Astrocyte of the spinal cord (primary cell): ENCODE data around the gene ACVR1B.

Source experiments
- DNase-seq: peaks from one replicate; pipeline ENCODE4 v3.0.0; 2011; ENCODE audit warnings: low read depth, low spot score
- H3K4me3 ChIP-seq: 2 replicates; pipeline ENCODE4 v1.5.1; 2011; ENCODE audit warnings: low read depth, mild to moderate bottlenecking, low read length, moderate library complexity
- in situ Hi-C: cut with HindIII; loops from 2 replicates; pipeline ENCODE4 v1.10.0; 2017; ENCODE audit warnings: low sequenced_read_pairs
- TF ChIP-seq, protein P1 (sequence below): IDR thresholded peaks from 2 replicates; pipeline ENCODE4 v1.5.1; 2012; ENCODE audit warnings: low read depth, mild to moderate bottlenecking, low read length, inconsistent platforms

Gene ACVR1B

DNA sequence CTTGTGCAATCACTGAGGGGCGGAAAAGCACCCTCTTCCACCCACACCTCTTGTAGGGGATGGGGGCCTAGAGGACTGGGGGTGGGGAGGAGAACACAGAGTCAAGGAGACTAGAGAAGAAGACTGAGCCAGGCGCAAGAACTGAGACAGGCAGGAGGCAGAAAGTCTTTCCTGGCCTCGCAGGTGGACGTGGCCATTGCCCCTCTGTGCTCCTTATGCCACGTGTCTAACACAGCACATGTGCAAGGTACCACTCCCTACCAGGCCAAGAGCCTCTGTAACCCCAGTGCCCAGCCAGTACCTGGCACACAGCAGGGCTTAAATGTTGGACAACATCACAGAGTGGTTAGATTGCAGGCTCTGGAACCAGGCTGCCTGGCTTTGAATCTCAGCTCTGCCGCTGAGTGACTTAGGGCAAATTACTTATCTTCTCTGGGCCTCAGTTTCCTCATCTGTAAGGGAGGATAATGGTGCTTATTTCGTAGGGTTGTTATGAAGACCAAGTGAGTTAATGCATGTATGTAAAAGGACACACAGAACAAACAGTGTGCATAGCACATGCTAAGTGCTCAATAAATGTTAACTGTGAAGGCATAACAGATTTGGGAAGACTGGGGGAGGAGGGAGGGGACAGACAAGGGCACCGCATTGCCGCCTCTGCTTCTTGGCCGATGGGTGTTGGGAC, 53.9 kb downstream of the ACVR1B start:
- DNase-seq: no peak
- H3K4me3 ChIP-seq: no peak overlapping the region
- in situ Hi-C loops: no loop called here
- TF ChIP-seq, protein P1, sequence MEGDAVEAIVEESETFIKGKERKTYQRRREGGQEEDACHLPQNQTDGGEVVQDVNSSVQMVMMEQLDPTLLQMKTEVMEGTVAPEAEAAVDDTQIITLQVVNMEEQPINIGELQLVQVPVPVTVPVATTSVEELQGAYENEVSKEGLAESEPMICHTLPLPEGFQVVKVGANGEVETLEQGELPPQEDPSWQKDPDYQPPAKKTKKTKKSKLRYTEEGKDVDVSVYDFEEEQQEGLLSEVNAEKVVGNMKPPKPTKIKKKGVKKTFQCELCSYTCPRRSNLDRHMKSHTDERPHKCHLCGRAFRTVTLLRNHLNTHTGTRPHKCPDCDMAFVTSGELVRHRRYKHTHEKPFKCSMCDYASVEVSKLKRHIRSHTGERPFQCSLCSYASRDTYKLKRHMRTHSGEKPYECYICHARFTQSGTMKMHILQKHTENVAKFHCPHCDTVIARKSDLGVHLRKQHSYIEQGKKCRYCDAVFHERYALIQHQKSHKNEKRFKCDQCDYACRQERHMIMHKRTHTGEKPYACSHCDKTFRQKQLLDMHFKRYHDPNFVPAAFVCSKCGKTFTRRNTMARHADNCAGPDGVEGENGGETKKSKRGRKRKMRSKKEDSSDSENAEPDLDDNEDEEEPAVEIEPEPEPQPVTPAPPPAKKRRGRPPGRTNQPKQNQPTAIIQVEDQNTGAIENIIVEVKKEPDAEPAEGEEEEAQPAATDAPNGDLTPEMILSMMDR: no peak

DNA sequence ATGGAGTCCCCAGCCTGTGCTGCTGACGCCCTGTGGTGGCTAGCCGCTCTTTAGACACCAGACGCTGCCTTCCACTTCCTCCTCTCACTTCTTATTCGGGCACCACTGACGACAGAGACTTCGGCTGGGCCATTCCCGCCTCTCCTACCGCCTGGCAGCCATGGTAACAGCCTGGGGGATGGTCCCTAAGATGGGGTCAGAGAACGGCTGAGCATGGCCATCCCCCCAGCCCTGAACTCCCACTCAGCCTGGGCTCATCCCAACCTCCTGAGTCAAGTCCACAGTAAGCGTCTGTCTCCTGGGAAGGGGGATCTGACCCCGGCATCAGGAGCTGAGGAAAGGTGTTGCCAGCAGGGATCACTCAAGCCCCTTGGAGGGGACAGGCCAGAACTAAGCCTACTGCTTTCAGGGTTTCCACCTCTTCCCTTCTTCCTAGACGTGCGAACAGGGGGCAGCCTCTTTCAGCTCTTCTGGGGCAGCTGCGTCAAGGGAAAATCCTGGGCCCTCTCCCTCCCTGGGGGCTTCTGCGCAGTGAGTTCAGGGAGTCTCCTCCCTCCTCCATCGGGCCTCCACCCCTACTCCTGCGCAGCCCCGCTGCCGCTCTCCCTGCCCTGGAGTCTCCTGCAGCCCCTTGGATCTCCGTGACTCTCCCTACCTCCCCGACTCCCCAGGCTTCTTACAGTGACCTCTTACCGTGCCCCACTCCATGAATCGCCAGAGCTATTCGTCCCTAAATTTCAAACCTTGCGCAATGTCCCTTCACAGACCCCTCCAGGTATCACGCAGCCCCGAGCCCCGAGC, 54.6 kb downstream of the ACVR1B start:
- in situ Hi-C loops: no loop called here
- H3K4me3 ChIP-seq: no peak overlapping the region
- DNase-seq: no peak
- TF ChIP-seq, protein P1: no peak

DNA sequence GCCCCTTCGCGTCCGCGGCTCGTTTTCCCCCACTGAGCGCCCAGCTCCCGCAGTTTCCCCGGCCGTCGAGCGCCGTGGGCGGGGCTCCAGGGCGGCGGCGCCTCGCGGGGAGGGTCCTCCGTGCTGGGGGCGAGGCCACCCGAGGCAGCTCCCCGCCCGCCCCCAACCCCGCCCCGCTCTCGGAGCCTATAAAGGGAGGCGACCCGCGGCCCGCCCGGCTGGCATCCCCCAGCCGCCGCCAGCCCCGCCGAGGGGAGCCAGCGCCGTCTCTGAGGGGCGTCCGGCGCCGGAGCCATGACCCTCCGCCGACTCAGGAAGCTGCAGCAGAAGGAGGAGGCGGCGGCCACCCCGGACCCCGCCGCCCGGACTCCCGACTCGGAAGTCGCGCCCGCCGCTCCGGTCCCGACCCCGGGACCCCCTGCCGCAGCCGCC, 55.2 kb downstream of the ACVR1B start, which contains the start of gene TAMALIN:
Gene TAMALIN (plus strand): TSS at position 221 of the 432 bp plus-strand sequence. CDS start 74 bp downstream, at position 295.
- TF ChIP-seq, protein P1: no peak
- in situ Hi-C loops: no loop called here
- peak; percentile 47 for DNase-seq
- peak within 1 kb of the TSS; percentile 51 for H3K4me3 ChIP-seq

DNA sequence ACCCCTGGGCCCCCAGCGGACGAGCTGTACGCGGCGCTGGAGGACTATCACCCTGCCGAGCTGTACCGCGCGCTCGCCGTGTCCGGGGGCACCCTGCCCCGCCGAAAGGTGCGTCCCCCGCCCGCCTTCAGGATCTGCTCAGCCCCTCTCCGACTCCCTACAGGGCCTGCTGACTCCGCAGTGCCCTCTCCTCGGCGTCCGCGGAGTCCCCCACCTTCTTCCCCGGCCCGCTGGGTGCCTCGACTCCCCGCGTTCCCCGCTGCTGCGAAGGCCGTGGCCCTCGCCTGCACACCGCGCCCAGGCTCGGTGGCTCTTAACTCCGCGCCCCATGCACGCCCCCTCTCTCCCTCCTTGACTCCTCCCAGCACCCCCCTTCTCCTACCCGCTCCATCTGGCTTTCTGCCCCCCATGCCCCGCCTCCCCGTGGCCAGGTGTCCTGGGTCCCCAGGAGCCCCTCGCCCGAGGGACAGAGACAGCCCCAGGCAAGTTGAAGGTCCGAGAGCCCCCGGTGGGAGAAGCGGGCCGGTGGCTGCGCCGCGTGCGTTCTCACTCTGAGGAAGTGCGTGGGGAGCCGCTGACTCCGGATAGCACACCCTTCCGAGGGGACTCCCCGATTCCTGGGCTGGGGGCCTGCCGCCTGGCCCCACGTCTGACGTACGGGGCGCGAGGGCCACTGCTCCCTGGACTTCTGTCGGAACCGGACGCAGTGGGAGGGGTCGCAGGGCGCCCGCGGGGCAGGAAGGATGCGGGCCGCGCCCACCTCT, 55.8 kb downstream of the ACVR1B start:
- in situ Hi-C loops: no loop called here
- H3K4me3 ChIP-seq: peak overlapping the region; percentile 51
- no peak for DNase-seq
- TF ChIP-seq, protein P1: no peak

DNA sequence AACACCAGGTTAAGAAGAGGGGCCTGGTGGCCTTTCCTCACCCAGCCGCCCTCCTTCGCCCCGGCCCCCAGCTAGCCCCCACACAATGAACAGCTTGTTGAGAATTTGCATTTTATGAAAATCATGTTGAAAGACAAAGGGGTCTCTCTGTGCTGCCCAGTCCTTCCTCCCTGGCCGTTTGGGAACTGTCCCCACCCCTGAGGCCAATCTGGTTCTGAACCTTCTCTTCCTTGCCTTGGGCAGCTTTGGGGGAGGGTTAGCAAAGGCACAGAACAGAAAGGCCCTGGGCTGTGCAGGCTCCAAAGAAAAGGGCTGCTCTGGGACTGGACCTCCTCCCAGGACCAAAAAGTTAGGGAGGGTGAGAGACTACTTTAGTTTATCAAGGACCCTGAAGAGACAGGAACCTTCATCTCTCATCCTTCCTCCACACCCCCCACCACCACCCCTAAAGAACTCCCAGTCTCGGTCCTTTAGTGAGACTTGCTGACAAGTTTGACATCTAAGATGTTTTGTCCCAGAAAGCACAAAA, 56.5 kb downstream of the ACVR1B start:
- no peak for DNase-seq
- peak overlapping the region; percentile 51 for H3K4me3 ChIP-seq
- TF ChIP-seq, protein P1: no peak
- in situ Hi-C loops: no loop called here
